NCI-H510A (cell line): ENCODE results near the gene PPIE.
A peak's percentile ranks its signal among the peaks of the same experiment; 100 is the strongest.

Experiments
- DNase-seq: peaks from one replicate; lab custom pipeline; 2025; lab: John Stamatoyannopoulos, UW

Gene PPIE

GRCh38 chr1:39720094-39720999 lies 18.3 kb upstream of the PPIE start:
- peak; percentile 100 for DNase-seq

- no peak for DNase-seq
Measured at GRCh38 chr1:39721664-39722063, 17.0 kb upstream of the PPIE start.

- DNase-seq = no peak
Measured at GRCh38 chr1:39722495-39722894, 16.2 kb upstream of the PPIE start.

- DNase-seq = no peak
Measured at GRCh38 chr1:39726600-39726999, 12.1 kb upstream of the PPIE start.

GRCh38 chr1:39727221-39727931 lies 11.3 kb upstream of the PPIE start:
- DNase-seq = no peak

- DNase-seq = no peak
Measured at GRCh38 chr1:39727932-39728317, 10.8 kb upstream of the PPIE start.

GRCh38 chr1:39729030-39729429 lies 9.7 kb upstream of the PPIE start:
- no peak for DNase-seq

GRCh38 chr1:39729842-39730241 lies 8.8 kb upstream of the PPIE start:
- no peak for DNase-seq

- no peak for DNase-seq
Measured at GRCh38 chr1:39732730-39733129, 6.0 kb upstream of the PPIE start.

- peak; percentile 96 for DNase-seq
Measured at GRCh38 chr1:39733161-39733560, 5.5 kb upstream of the PPIE start.

GRCh38 chr1:39735731-39736130 lies 3.0 kb upstream of the PPIE start:
- DNase-seq = no peak

- DNase-seq = peak; percentile 69
Measured at GRCh38 chr1:39737546-39738169, 1.0 kb upstream of the PPIE start.

- no peak for DNase-seq
Measured at GRCh38 chr1:39745016-39745670, 6.5 kb downstream of the PPIE start.

GRCh38 chr1:39751595-39751994 lies 12.9 kb downstream of the PPIE start:
- no peak for DNase-seq

GRCh38 chr1:39752703-39753102 lies 14.0 kb downstream of the PPIE start:
- no peak for DNase-seq

GRCh38 chr1:39753132-39754025 lies 14.7 kb downstream of the PPIE start:
- peak; percentile 91 for DNase-seq

- peak; percentile 91 for DNase-seq
Measured at GRCh38 chr1:39754026-39754570, 15.4 kb downstream of the PPIE start.

- peak; percentile 98 for DNase-seq
Measured at GRCh38 chr1:39754906-39755504, 16.3 kb downstream of the PPIE start.

GRCh38 chr1:39755965-39756659 lies 17.4 kb downstream of the PPIE start:
- peak; percentile 99 for DNase-seq

GRCh38 chr1:39757501-39757900 lies 18.8 kb downstream of the PPIE start:
- no peak for DNase-seq
